HEK293 (cell line): ENCODE data around the gene FKBP4.

Experiments used
- CTCF ChIP-seq: fragments of 450-650 bp; formaldehyde crosslinking; IDR thresholded peaks from 2 replicates; pipeline ENCODE4 v1.5.1; 2016; ENCODE audit warnings: missing biosample characterization, missing genetic modification characterization
- HIC1 ChIP-seq: fragments of 450-650 bp; formaldehyde crosslinking; IDR thresholded peaks from 2 replicates; pipeline ENCODE4 v1.5.1; 2016; ENCODE audit warnings: missing biosample characterization, missing genetic modification characterization
- KLF1 ChIP-seq: fragments of 450-650 bp; formaldehyde crosslinking; IDR thresholded peaks from 2 replicates; pipeline ENCODE4 v1.5.1; 2016; ENCODE audit warnings: missing biosample characterization, missing genetic modification characterization
- PRDM10 ChIP-seq: fragments of 450-650 bp; formaldehyde crosslinking; IDR thresholded peaks from 2 replicates; pipeline ENCODE4 v1.5.1; 2016; ENCODE audit warnings: missing biosample characterization, missing genetic modification characterization
- SCRT2 ChIP-seq: fragments of 450-650 bp; formaldehyde crosslinking; IDR thresholded peaks from 2 replicates; pipeline ENCODE4 v1.5.1; 2016; ENCODE audit warnings: missing biosample characterization, missing genetic modification characterization
- ZBTB7A ChIP-seq: fragments of 450-650 bp; formaldehyde crosslinking; IDR thresholded peaks from 2 replicates; pipeline ENCODE4 v1.5.1; 2016; ENCODE audit warnings: low read depth, missing biosample characterization, missing genetic modification characterization
- ZFP37 ChIP-seq: fragments of 450-650 bp; formaldehyde crosslinking; IDR thresholded peaks from 2 replicates; pipeline ENCODE4 v1.5.1; 2016; ENCODE audit warnings: missing biosample characterization, missing genetic modification characterization
- ZNF138 ChIP-seq: fragments of 450-650 bp; formaldehyde crosslinking; IDR thresholded peaks from 2 replicates; pipeline ENCODE4 v1.5.1; 2016; ENCODE audit warnings: missing biosample characterization, missing genetic modification characterization, borderline replicate concordance
- ZNF2 ChIP-seq: fragments of 450-650 bp; formaldehyde crosslinking; IDR thresholded peaks from 2 replicates; pipeline ENCODE4 v1.5.1; 2016; ENCODE audit warnings: missing biosample characterization, missing genetic modification characterization
- ZNF223 ChIP-seq: fragments of 450-650 bp; formaldehyde crosslinking; IDR thresholded peaks from 2 replicates; pipeline ENCODE4 v1.5.1; 2016; ENCODE audit warnings: missing biosample characterization, missing genetic modification characterization
- ZNF639 ChIP-seq: fragments of 450-650 bp; formaldehyde crosslinking; IDR thresholded peaks from 2 replicates; pipeline ENCODE4 v1.5.1; 2016; ENCODE audit warnings: missing biosample characterization, missing genetic modification characterization
- ZNF776 ChIP-seq: fragments of 450-650 bp; formaldehyde crosslinking; IDR thresholded peaks from 2 replicates; pipeline ENCODE4 v1.5.0; 2017; ENCODE audit warnings: missing biosample characterization, missing genetic modification characterization, borderline replicate concordance

Gene FKBP4

GRCh38 chr12:2853626-2854025 is 58.9 kb downstream of the FKBP4 start (continued):
- TF ChIP-seq KLF1 (tag by site-specific recombination) (no peak), ZNF776 (tag by site-specific recombination) (no peak), ZNF639 (tag by site-specific recombination) (no peak), HIC1 (tag by site-specific recombination) (no peak), PRDM10 (0 out of 2 replicates have a peak, but pooled peaks have one; percentile 41), ZFP37 (tag by site-specific recombination) (no peak), ZNF223 (tag by site-specific recombination) (no peak), ZNF138 (tag by site-specific recombination) (no peak), SCRT2 (tag by site-specific recombination) (no peak), CTCF (tag by site-specific recombination) (peak; percentile 83), ZNF2 (tag by site-specific recombination) (peak; percentile 71; the same call in 1 of the 2 replicates), ZBTB7A (no peak)
- TF ChIP-seq, all 188 proteins: peak for 7
